HG03469 (cell line): Measurements from ENCODE around the gene GJC3.
"Not testable (repeated sequence)": the region's sequence is repeated elsewhere in the genome, so short reads cannot be mapped to it uniquely, and the experiment has no call there.

Experiments used
- ATAC-seq: cut with Tn5 transposase; IDR thresholded peaks from one replicate; pipeline ENCODE4 v1.9.1; 2021; ENCODE audit warnings: mild to moderate bottlenecking, moderate library complexity, moderate number of reproducible peaks; ENCODE audit not compliant: unreplicated experiment

Gene GJC3, protein sequence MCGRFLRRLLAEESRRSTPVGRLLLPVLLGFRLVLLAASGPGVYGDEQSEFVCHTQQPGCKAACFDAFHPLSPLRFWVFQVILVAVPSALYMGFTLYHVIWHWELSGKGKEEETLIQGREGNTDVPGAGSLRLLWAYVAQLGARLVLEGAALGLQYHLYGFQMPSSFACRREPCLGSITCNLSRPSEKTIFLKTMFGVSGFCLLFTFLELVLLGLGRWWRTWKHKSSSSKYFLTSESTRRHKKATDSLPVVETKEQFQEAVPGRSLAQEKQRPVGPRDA

DNA sequence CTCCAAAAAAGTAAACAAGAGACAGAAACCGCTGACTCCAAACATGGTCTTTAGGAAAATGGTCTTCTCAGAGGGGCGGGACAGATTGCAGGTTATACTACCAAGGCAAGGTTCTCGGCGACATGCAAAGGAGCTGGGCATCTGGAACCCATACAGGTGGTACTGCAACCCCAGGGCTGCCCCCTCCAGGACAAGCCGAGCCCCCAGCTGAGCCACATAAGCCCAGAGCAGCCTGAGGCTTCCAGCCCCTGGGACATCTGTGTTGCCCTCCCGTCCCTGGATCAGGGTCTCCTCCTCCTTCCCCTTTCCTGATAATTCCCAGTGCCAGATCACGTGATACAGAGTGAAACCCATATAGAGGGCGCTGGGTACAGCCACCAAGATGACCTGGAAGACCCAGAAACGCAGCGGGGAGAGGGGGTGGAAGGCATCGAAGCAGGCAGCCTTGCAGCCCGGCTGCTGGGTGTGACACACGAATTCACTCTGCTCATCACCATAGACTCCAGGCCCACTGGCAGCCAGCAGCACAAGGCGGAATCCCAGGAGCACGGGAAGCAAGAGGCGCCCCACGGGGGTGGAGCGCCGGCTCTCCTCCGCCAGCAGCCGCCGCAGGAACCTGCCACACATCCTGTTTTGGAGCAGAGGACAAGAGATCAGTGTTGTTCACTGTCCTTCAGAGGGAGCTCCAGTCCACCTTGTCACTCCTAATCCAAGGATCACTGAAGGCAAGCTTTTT is at the start of gene GJC3:
TSS of gene GJC3 (minus strand) at position 627 of the 736 bp plus-strand sequence. CDS start at position 627, 0 bp downstream.
- no peak for ATAC-seq

DNA sequence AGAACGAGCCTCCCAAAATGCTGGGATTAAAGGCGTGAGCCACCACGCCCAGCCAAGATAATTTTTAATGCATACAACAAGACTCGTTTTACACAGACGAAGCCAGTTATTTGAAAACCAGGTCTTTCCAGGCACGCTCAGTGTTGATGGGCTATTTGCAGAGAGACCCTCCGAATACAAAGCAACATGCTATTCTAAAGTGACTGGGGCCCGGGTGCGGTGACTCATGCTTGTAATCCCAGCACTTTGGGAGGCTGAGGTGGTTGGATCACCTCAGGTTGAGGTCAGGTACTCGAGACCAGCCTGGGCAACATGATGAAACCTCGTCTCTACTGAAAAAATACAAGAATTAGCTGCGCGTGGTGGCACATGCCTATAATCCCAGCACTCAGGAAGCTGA is 47.2 kb upstream of the GJC3 start:
- no peak for ATAC-seq

DNA sequence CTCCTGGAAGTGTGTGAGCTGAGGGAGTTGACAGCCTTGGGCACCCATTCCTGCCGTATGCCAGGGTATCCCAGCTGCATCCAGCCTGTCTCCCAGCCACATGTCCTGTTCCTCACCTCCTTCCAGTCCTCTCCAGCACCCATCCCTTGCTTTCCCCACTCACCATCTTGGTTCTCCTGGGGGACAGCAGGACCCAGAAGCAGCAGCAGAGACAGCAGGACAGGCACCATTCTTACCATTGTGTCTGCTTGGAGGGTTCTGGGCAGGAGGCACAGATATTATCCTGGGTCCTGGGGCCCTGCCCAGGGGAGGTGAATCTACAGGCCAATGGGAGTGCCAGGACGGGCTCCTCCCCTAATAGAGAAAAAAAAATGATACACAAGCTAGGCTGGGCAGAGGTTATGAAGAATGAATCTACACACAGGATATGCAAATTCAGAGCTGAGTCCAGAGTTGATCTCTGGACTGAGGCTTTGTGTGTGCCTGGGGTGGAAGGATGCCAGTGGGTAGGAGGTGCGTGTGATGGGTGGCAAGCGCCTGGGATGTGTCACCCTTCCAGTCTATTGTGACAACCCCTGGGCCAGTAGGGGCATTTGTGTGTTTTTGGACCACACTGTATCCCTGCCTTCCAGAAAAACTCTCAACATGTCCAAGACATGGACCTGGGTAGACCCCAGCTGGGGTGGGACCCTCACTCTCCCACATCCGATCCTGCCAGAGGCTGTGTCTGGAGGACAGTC is 46.5 kb upstream of the GJC3 start, which contains the start of gene AZGP1:
TSS of gene AZGP1 (minus strand) at position 250 of the 740 bp plus-strand sequence. CDS start at position 239, 11 bp downstream.
- ATAC-seq: no peak

DNA sequence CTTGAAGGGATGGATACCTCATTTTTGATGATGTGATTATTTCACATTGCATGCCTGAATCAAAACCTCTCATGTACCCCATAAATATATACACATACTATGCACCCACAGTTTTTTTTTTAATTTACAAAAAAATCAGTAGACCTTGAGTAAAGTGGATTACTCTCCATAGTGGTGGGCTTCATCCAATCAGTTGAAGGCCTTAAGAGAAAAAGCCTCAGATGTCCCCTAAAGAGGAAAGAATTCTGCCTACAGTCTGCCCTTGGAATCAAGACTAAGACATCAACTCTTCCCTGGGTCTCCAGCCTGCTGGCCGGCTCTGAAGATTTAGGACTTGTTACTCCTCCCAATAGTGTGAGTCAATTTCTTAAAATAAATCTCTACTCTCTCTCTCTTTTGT is 45.3 kb upstream of the GJC3 start:
- no peak for ATAC-seq

DNA sequence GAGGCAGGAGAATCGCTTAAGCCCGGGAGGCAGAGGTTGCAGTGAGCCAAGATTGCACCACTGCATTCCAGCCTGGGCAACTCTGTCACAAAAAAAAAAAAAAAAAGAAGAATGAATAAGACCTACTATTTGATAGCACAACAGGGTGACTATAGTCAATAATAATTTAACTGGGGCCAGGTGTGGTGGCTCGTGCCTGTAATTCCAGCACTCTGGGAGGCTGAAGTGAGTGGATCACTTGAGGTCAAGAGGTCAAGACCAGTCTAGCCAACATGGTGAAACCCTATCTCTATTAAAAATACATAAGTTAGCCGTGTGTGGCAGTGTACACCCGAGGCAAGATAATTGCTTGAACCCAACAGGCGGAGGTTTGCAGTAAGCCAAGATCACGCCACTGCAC is 44.4 kb upstream of the GJC3 start:
- not testable (repeated sequence) for ATAC-seq

DNA sequence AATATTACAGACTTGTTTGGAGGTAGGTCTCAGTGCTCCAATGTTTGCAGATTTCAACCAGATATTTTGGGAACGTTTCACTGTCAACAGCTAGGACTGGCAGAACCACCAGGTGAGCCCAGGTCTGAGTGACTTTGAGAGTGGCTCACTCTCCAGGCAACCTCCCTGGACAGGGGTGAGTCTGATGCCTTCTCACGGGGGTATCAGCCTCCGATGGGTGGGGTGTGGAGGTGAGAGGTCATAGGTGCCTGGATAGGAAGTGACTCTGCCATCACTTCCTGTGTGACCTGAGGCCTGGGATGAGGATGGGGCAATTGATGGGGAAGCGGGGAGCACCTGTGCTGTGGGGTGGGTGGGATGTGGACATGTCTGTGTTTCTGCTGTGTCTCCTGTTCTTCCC is 41.8 kb upstream of the GJC3 start:
- no peak for ATAC-seq

DNA sequence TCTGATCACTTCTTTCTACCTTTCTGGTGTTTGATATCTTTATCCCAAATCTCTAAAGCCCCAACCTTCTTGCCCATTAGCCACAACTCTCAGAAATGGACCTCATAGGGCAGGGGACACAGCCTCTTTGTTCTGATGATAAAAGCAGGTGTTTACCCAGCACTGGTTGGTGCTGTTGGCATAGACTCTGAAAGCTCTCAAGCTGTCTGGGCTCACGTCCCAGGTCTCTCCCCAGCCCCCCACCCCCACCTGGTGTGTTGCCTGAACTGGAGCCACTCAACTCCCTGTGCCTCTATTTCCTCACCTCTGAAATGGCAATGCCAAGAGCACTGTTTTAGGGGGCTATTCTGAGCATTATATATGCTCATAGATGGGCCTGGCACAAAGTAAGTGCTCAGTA is 40.4 kb upstream of the GJC3 start:
- not testable (repeated sequence) for ATAC-seq

DNA sequence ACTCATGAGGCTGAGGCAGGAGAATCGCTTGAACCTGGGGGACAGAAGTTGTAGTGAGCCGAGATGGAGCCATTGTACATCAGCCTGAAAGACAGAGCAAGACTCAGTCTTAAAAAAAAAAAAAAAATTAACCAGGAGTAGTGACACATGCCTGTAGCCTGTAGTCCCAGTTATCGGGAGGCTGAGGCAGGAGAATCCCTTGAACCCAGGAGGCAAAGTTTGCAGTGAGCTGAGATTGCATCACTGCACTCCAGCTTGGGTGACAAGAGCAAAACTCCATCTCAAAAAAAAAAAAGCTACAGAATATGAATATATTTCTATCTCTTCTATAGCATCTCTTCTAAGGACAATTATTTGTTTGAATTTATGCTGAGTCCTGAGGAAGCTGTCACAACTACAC is 39.9 kb upstream of the GJC3 start:
- no peak for ATAC-seq

DNA sequence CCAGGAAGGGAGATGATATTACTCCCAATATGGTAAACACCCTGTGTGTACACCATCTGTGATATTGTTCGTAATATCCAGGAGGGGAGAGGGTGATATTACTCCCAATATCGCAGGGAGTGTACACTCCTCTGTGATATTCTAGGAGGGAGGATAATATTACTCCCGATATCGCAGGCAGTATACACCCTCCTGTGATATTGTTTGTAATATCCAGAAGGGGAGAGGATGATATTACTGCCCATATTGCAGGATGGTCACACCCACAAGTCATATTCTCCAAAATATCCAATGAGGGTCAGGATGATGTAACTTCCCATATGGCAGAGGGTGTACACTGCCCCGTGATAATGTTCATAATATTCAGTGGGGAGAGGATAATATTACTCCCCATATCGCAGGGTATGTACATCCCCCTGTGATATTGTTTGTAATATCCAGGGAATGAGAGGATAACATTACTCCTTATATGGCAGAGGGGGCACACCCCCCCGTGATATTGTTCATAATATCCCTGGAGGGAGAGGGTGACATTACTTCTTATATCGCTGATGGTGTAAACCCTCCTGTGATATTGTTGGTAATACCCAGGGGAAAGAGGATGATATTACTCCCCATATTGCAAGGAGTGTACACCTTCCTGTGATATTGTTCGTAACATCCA is 29.3 kb upstream of the GJC3 start:
- no peak for ATAC-seq

DNA sequence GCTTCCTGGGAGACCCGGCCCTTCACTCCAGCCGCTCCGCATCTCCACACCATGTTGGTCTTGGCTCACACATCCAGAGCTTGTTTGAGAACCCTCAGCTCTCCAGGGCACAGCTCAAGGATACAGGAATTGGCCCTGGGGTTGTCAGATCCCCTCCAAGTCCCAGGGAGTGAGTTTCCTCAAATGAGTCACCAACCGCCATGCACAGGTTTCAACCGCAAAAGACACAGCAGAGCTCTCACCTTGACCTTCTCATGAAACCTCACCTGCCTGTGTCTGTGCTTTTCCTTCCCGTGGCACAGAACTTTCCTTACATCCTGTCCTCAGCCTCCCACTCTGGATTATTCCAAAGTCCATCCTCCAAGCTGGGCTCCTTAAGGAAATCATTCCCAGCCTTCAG is 25.8 kb upstream of the GJC3 start:
- no peak for ATAC-seq

DNA sequence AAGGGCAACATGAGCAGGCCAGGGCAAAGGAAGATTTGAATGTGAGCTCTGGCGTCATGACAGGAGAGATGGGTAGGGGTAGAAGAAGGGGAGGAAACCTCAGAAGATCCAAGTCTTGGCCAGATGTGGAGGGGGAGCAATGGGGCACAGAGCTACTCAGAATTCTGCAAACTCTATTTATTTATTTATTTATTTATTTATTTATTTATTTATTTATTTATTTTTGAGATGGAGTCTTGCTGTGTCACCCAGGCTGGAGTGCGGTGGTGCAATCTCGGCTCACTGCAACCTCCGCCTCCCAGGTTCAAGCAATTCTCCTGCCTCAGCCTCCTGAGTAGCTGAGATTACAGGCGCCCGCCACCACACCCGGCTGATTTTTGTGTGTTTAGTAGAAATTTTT is 25.2 kb upstream of the GJC3 start:
- ATAC-seq: not testable (repeated sequence)

DNA sequence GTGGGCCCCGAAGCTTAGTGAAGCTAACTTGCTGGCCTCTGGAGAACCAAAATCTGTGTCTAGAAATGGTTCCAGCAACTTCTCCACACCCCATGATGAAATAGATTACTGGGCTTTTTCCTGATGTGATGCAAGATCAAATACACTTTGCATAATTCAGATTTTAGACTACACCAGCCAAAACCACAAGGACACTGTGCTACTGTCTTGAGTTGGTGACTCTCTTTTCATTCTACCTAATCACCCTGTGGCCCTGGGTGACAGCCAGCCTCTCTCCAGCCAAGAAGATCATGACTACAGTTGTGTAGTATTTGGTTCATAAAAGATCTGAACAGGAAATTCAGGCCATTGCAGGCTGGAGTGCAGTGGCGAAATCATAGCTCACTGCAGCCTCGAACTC is 24.2 kb upstream of the GJC3 start:
- ATAC-seq: no peak

DNA sequence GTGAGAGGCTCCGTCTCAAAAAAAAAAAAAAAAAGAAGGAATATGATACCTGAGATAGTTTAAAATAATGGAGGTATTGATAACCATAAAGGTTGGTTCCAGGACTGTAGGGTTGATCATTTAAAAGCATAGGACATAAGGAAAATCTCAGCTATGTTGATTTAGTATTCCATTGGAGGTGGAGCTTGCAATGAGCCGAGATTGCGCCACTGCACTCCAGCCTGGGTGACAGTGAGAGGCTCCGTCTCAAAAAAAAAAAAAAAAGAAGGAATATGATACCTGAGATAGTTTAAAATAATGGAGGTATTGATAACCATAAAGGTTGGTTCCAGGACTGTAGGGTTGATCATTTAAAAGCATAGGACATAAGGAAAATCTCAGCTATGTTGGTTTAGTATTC is 23.2 kb upstream of the GJC3 start:
- ATAC-seq: not testable (repeated sequence)

DNA sequence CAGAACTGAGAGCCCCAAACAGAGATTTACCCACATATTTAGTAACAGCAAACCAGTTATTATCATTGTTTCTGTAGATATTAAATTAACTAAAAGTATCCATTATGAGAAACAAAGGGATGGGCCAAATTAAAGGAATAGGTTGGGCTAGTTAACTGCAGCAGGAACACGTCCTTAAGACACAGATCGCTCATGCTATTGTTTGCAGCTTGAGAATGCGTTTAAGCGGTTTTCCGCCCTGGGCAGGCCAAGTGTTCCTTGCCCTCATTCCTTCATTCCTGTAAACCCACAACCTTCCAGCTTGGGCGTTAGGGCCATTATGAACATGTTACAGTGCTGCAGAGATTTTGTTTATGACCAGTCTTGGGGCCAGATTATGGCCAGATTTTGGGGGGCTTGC is 21.4 kb upstream of the GJC3 start:
- ATAC-seq: not testable (repeated sequence)

DNA sequence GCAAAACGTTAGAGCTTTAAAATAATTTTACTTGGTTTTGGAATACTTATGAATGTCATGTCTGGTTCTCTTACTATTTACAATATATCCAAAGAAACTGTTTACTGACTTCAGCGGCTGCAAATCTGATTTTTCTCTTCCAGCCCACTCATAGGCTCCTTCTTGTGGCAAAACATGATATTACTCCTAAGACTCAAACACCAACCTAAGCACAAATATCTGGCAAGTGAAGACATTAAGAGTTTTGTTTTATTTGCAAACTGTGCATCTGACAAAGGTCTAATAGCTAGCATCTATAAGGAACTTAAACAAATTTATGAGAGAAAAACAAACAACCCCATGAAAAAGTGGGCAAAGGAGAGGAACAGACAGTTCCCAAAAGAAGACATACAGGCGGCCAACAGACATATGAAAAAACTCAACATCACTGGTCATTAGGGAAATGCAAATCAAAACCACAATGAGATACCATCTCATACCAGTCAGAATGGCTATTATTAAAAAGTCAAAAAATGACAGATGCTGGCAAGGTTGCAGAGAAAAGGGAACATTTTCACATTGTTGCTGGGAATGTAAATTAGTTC is 20.3 kb upstream of the GJC3 start:
- ATAC-seq: no peak

DNA sequence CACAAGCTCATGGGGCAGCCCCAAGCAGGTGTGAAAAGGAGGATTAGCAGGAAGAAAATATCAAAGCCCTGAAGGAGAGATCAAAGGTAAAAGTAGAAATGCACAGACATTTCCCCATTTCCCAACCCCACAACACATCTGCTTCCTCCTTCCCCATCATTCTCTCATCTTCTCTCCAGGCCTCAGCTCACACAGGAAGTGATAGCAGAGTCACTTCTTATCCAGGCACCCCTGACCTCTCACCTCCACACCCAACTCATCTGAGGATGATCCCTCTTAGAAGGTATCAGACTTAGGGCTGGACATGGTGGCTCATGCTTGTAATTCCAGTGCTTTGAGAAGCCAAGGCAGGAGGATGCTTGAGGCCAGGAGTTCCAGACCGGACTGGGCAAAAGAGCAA is 18.2 kb upstream of the GJC3 start:
- no peak for ATAC-seq

DNA sequence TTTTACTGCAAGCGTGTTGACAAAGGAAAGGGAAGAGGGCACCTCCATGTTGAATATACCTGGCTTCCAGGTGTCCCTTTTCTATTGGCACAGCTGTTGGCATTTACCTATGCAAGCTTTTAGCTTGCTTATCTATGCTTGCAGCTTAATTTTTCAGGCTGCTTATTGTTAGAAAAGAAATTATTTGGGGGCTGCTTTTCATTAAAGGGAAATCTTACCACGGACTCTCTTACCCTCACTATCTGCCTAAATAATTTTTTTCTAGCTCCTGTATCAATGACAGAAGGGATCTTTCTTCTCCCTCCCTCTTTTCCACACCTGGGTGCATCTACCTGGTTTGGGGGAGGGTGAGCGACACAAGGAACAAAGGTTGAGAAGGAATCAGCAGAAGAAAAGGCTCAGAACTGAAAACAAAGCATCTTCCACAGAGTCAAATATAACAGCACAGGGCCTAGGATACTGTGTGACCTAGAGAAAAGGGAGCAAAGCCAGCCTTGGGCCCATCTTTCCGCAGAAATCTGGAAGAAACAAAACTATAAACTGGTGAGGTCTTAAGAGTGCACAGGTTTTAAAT is 15.2 kb upstream of the GJC3 start:
- no peak for ATAC-seq

DNA sequence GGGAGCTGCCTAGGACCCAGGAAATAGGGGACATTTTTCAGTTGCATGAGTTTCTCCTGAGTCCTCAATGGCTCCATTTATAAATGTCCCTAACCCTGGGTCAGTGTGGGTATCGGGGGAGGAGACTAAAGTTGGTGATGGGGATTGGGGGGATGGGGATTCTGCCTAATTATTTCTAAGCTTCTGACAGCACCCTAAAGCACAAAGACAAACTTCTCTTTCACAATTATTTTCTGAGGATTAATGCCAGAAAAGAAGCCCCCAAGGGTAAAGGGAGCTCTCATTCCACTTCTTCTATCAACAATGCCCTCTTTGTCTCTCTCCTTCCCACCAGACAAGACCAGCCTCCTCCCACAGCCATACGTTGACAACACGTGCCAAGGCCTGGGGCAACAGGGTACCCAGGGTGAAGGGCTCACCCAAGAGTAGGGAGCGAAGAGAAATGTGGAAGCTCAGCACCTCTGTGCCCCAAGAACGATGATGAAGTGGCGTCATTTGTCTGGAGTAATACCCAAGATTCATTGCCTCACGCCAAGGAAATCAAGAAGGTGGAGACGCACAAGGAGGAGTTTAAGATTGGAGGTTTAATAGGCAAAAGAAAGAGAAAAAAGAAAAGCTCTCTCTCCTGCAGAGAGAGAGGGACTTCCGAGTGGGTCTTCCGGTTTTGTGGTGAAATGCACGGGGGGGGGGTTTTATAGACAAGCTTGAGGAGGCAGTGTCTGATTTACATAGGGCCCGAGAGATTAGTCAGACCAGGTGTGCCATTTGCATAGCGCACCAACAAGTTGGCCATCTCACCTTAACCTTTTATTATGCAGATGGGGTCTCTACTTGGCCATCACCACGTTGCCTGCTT is 14.4 kb upstream of the GJC3 start:
- ATAC-seq: no peak

DNA sequence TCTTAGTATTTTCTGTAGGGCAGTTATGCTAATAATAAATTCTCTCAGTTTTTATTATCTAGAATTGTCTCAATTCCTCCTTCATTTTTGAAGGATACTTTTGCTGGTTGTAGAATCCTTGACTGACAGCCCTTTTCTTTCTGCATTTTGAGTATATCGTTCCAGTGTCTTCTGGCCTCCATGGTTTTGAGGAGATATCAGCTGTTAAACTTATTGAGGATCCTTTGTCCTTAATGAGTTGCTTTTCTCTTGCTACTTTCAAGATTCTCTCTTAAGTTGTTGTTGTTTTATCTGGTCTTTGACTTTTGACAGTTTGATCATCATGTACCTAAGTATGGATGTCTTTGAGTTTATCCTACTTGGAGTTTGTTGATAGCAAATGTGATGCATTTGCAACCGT is 8.9 kb upstream of the GJC3 start:
- ATAC-seq: no peak

DNA sequence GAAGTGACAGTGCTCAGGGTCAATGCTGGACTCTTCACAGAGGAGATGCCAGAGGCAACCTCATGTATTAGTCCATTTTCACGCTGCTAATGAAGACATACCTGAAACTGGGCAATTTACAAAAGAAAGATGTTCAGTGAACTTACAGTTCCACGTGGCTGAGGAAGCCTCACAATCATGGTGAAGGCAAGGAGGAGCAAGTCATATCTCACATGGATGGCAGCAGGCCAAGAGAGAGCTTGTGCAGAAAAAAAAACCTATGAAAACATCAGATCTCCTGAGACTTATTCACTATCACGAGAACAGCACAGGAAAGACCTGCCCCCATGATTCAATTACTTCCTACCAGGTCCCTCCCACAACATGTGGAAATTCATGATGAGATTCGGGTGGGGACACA is 5.6 kb upstream of the GJC3 start:
- ATAC-seq: not testable (repeated sequence)
